Measurements from ENCODE around the gene F8.

DNA sequence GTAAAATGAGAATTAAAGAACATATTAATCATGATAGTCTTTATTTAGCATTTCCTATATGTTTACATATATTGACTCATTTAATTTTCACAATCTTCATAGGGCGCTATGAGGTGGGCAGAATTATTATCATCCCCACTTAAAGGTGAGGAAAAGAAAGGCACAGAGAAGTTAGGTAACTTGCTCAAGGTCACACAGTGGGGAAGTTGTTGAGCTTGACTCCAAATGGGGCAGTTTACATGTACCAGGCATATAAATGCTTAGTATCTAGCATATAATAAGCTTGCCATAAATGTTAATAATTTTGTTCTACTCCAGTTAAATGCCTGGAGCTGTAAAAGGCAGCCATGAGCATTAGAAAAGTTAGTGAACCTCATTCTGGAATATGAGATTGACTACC lies 46.9 kb upstream of the F8 start:
- no peak for TF ChIP-seq POLR2AphosphoS5 (IDR thresholded peaks at IDR 0.05)
- TF ChIP-seq, protein P1, sequence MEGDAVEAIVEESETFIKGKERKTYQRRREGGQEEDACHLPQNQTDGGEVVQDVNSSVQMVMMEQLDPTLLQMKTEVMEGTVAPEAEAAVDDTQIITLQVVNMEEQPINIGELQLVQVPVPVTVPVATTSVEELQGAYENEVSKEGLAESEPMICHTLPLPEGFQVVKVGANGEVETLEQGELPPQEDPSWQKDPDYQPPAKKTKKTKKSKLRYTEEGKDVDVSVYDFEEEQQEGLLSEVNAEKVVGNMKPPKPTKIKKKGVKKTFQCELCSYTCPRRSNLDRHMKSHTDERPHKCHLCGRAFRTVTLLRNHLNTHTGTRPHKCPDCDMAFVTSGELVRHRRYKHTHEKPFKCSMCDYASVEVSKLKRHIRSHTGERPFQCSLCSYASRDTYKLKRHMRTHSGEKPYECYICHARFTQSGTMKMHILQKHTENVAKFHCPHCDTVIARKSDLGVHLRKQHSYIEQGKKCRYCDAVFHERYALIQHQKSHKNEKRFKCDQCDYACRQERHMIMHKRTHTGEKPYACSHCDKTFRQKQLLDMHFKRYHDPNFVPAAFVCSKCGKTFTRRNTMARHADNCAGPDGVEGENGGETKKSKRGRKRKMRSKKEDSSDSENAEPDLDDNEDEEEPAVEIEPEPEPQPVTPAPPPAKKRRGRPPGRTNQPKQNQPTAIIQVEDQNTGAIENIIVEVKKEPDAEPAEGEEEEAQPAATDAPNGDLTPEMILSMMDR (IDR thresholded peaks at IDR 0.05), result no peak
- no peak for TF ChIP-seq POLR2A (IDR thresholded peaks at IDR 0.05)
